Measurements from ENCODE around the gene S100A7. TPM values are rescaled to one million over a fixed set of nuclear protein-coding genes. Genes with fewer than 3 reads are reported as not detected.

Gene S100A7
- total and polyA plus RNA-seq, 2 of the 8 experiments (the other 6 are each of a cell fraction or from before 2014, with no cell fraction given): not detected

DNA sequence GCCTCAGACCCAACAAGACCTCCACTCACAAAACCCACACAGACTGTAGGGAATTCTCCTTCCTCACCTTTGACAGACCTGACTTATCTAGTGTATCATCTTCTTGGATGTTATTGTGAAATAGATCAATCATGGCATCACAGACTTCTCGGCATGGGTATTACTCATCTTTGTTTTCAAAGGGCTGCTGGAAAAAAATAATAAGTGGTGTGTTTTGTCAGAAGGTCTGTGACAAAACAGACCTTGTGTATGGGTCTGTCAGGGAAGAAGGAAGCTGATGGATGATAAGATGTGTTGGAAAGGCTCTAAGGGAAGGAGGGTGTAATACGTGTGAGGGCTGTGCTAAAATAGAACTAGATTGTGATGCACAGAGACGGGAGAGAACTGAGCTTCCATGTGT lies 13.9 kb upstream of the S100A7 start:
- Histone ChIP-seq H3K23ac (ENCODE audit: insufficient read length) (no peak overlapping the region), H3K4me1 (replicated peaks in 1 of 4; ENCODE audit: control insufficient read depth in 3 of 4, insufficient read depth in 4 of 4, low read length in 3 of 4) (peaks cover 0 to 7% (median 0%) of the 10 kb centered on the region in 4 experiments; a peak in 1 of 7 replicates), H4K8ac (ENCODE audit: extremely low read depth, insufficient read depth, low read length) (no peak overlapping the region), H2BK120ac (replicated peaks; ENCODE audit: low read depth, low read length) (no peak overlapping the region), H3K18ac (ENCODE audit: extremely low read depth, low read length) (no peak overlapping the region), H3K27ac (ENCODE audit: low read depth, low read length) (no peak overlapping the region), H3K4me3 (ENCODE audit: extremely low read depth in 1 of 4, insufficient read depth in 2 of 4, low read depth in 3 of 4, low read length in 4 of 4) (no peak overlapping the region), H3K27me3 (replicated peaks in 1 of 4; ENCODE audit: control insufficient read depth in 3 of 4, extremely low read depth in 1 of 4, insufficient read depth in 3 of 4, low read length in 3 of 4) (no peaks in the 10 kb centered on the region), H3K79me1 (ENCODE audit: low read depth, low read length) (no peaks in the 10 kb centered on the region), H4K5ac (ENCODE audit: insufficient read length, low read depth, low read length) (no peak overlapping the region), H3K9me3 (ENCODE audit: insufficient read depth in 2 of 2, low read depth in 1 of 2, low read length in 1 of 2) (peaks cover 17 to 19% of the 10 kb centered on the region in 2 experiments; a peak in 2 of 4 replicates), H2AFZ (ENCODE audit: low read length) (no peak overlapping the region), H3K79me2 (ENCODE audit: control insufficient read depth in 1 of 2, insufficient read depth in 2 of 2, low read length in 2 of 2) (no peaks in the 10 kb centered on the region), H2BK15ac (ENCODE audit: low read length) (no peak overlapping the region), H3K56ac (replicated peaks; ENCODE audit: insufficient read length, low read depth, low read length) (no peak overlapping the region), H3K9ac (replicated peaks in 1 of 4; ENCODE audit: extremely low read depth in 1 of 4, low read depth in 3 of 4, low read length in 3 of 4) (no peak overlapping the region), H3K4ac (replicated peaks; ENCODE audit: insufficient read length, low read depth, low read length) (no peak overlapping the region), H3K14ac (ENCODE audit: insufficient read length) (no peak overlapping the region), H2AK5ac (ENCODE audit: low read depth, low read length) (no peak overlapping the region), H2BK5ac (ENCODE audit: low read depth, low read length) (no peak overlapping the region), H4K20me1 (replicated peaks in 1 of 2; ENCODE audit: control insufficient read depth in 1 of 2, insufficient read depth in 2 of 2, low read length in 2 of 2) (no peaks in the 10 kb centered on the region), H2BK12ac (ENCODE audit: low read depth, low read length) (no peak overlapping the region), H4K91ac (replicated peaks; ENCODE audit: insufficient read length, low read length) (peak overlapping the region; percentile 9), H3K23me2 (ENCODE audit: low read depth, low read length) (no peaks in the 10 kb centered on the region), H3K36me3 (ENCODE audit: control insufficient read depth in 2 of 4, insufficient read depth in 4 of 4, low read length in 3 of 4) (no peaks in the 10 kb centered on the region), H2BK20ac (ENCODE audit: low read length) (no peak overlapping the region), H3K4me2 (ENCODE audit: insufficient read depth in 1 of 2, low read depth in 2 of 2, low read length in 2 of 2) (no peak overlapping the region)
- 79% methylated on average over 3 of the region's 3 CpGs; no CpG with 5 or more reads in 1 of the 2 experiments for WGBS, 2 experiments (ENCODE audit: extremely low coverage in 1 of 2, insufficient coverage in 1 of 2, insufficient read length in 1 of 2, insufficient replicate concordance in 2 of 2, low coverage in 1 of 2, low lambda C conversion rate in 2 of 2, missing lambda C conversion rate in 1 of 2)
- ChIA-PET POLR2A (ENCODE audit: partially characterized antibody) (no interaction called here), CTCF (ENCODE audit: partially characterized antibody) (interaction anchor here (1.0 to 1.5 kb wide), 2 partner anchors 12 to 21 kb away, joined by 3 to 5 read pairs; no protein-coding TSS in a partner anchor)
- no peak for FAIRE-seq
- DNase-seq (ENCODE audit: low read depth in 1 of 2, low spot score in 2 of 2): no peak
- no peak for TF ChIP-seq CHD2 (IDR thresholded peaks at IDR 0.05; ENCODE audit: low read length)
- TF ChIP-seq TBP (IDR thresholded peaks at IDR 0.05; ENCODE audit: low read depth, low read length): no peak
- no peak for TF ChIP-seq JUND (IDR thresholded peaks at IDR 0.05; ENCODE audit: low read length)
- TF ChIP-seq, protein P1, sequence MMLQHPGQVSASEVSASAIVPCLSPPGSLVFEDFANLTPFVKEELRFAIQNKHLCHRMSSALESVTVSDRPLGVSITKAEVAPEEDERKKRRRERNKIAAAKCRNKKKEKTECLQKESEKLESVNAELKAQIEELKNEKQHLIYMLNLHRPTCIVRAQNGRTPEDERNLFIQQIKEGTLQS (IDR thresholded peaks at IDR 0.05; ENCODE audit: insufficient read depth, low read depth, low read length): no peak
- TF ChIP-seq, protein P2, sequence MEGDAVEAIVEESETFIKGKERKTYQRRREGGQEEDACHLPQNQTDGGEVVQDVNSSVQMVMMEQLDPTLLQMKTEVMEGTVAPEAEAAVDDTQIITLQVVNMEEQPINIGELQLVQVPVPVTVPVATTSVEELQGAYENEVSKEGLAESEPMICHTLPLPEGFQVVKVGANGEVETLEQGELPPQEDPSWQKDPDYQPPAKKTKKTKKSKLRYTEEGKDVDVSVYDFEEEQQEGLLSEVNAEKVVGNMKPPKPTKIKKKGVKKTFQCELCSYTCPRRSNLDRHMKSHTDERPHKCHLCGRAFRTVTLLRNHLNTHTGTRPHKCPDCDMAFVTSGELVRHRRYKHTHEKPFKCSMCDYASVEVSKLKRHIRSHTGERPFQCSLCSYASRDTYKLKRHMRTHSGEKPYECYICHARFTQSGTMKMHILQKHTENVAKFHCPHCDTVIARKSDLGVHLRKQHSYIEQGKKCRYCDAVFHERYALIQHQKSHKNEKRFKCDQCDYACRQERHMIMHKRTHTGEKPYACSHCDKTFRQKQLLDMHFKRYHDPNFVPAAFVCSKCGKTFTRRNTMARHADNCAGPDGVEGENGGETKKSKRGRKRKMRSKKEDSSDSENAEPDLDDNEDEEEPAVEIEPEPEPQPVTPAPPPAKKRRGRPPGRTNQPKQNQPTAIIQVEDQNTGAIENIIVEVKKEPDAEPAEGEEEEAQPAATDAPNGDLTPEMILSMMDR (IDR thresholded peaks at IDR 0.05; ENCODE audit: control extremely low read depth in 1 of 3, insufficient read depth in 1 of 3, low read depth in 1 of 3, low read length in 3 of 3): no peak
- no peak for TF ChIP-seq POLR2AphosphoS5 (IDR thresholded peaks at IDR 0.05; ENCODE audit: low read depth, low read length)
- TF ChIP-seq PHF8 (conservative IDR thresholded peaks at IDR 0.05; ENCODE audit: low read depth, low read length): no peak
- TF ChIP-seq CREB1 (IDR thresholded peaks at IDR 0.05): no peak
- TF ChIP-seq SAP30 (IDR thresholded peaks at IDR 0.05; ENCODE audit: insufficient read depth, insufficient replicate concordance, low read length): no peak
- TF ChIP-seq SUZ12 (IDR thresholded peaks at IDR 0.05; ENCODE audit: low read length): no peak
- no peak for TF ChIP-seq RNF2 (IDR thresholded peaks at IDR 0.05; ENCODE audit: borderline replicate concordance, low read depth, low read length, missing control alignments, poor library complexity, severe bottlenecking)

Data from H1 (cell line).